Retinal pigment epithelial cell (primary cell): ENCODE measurements around the gene SH3RF3.

ENCODE experiments used
- DNase-seq: peaks from one replicate; pipeline ENCODE4 v3.0.0-alpha.2; 2010; ENCODE audit warnings: low read depth
- H3K4me3 ChIP-seq: 2 replicates; pipeline ENCODE4 v1.5.1; 2011; ENCODE audit warnings: mild to moderate bottlenecking, low read length, control low read depth, moderate library complexity
- TF ChIP-seq, protein P1 (sequence below): conservative IDR thresholded peaks from 2 replicates; pipeline ENCODE4 v1.5.1; 2011; ENCODE audit warnings: low read depth, low read length, control low read depth, inconsistent platforms

Gene SH3RF3

DNA sequence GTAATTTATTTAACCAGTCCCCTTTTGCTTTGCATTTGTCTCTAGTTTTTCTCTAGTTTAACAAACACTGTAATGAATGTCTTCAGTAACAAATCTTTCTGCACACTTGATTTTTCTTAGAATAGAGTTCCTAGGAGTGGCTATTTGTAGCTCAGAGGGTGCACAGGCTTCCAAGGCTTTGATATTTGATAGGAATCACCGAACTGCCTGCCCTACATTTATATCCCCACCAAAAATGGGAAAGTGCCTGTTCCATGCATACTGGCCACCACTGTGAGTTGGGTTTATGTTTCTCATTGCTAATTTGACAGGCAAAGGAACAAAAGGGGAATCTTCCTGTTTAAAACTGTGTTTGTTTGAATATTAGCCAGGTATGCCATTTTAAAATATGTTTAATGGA lies 238.7 kb downstream of the SH3RF3 start:
- TF ChIP-seq, protein P1, sequence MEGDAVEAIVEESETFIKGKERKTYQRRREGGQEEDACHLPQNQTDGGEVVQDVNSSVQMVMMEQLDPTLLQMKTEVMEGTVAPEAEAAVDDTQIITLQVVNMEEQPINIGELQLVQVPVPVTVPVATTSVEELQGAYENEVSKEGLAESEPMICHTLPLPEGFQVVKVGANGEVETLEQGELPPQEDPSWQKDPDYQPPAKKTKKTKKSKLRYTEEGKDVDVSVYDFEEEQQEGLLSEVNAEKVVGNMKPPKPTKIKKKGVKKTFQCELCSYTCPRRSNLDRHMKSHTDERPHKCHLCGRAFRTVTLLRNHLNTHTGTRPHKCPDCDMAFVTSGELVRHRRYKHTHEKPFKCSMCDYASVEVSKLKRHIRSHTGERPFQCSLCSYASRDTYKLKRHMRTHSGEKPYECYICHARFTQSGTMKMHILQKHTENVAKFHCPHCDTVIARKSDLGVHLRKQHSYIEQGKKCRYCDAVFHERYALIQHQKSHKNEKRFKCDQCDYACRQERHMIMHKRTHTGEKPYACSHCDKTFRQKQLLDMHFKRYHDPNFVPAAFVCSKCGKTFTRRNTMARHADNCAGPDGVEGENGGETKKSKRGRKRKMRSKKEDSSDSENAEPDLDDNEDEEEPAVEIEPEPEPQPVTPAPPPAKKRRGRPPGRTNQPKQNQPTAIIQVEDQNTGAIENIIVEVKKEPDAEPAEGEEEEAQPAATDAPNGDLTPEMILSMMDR: no peak
- no peak overlapping the region for H3K4me3 ChIP-seq
- no peak for DNase-seq

DNA sequence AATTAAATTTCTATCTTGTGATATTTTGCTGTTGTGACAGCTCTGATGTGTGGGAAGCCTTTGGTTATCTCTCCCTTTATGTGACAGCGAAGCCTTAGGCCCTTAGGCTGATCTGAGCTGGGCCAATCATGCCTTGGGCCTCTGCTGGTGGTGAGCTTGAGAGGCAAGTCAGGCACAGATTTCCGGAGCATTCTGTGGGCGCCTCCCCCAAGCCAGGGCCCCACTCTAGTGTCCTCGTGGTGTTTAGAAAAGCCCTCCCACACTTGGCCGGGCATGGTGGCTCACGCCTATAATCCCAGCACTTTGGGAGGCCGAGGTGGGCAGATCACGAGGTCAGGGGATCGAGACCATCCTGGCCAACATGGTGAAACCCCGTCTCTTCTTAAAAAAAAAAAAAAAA lies 239.8 kb downstream of the SH3RF3 start:
- DNase-seq: no peak
- no peak overlapping the region for H3K4me3 ChIP-seq

DNA sequence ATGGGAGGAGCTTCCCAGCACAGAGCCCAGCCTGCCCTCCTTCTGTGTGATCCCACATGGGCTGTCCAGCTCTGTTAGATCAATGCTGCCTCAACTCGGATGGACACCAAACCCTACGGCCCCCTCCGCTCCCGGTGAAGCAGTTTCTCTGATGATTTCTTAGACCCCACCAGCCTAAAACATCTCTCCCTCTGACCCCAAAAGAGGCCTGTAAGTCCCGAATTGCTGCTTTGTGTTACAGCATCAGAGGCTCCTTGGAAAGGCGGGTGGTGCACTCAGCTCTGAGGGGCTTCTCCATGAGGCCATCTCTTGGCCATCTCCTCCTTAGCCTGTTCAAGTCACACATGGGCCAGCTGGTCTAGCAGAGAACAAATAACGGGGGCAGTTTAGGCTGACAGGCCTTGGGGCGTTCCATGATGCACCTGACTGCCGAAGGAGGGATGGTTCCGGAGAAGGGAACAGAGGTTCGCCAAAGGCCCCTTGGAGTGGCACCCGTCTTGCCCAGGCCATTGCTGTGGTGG lies 240.7 kb downstream of the SH3RF3 start:
- H3K4me3 ChIP-seq: no peak overlapping the region
- no peak for DNase-seq
- TF ChIP-seq, protein P1: no peak

More for the DNA sequence above, 239.8 kb downstream of the SH3RF3 start:
- TF ChIP-seq, protein P1: no peak

DNA sequence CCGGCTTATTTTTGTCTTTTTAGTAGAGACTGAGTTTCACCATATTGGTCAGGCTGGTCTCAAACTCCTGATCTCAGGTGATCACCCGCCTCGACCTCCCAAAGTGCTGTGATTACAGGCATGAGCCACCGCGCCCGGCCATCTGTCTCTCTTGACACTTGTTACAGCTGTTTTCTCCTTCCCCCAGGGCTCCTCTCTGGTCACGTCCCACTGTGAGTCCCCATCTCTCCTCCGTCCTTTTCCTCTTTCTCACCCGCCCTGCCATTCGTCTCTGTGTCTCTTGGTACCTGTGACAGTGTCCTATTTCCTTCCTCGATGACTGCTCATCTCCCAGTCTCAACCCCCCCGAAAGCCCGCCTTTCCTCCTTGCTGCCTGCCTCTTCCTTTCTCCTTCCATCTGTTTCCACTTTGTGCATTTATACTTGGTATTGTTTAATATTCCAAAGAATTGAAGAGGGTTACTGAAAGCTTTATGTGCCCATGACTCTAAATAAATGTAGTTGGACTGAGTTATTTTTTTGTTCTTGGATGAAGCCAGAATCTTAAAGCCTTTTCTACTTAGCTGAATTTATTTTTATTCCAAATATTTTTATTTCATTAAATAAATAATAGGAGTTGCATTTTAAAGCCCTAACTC lies 241.5 kb downstream of the SH3RF3 start:
- no peak overlapping the region for H3K4me3 ChIP-seq
- TF ChIP-seq, protein P1: no peak
- no peak for DNase-seq

DNA sequence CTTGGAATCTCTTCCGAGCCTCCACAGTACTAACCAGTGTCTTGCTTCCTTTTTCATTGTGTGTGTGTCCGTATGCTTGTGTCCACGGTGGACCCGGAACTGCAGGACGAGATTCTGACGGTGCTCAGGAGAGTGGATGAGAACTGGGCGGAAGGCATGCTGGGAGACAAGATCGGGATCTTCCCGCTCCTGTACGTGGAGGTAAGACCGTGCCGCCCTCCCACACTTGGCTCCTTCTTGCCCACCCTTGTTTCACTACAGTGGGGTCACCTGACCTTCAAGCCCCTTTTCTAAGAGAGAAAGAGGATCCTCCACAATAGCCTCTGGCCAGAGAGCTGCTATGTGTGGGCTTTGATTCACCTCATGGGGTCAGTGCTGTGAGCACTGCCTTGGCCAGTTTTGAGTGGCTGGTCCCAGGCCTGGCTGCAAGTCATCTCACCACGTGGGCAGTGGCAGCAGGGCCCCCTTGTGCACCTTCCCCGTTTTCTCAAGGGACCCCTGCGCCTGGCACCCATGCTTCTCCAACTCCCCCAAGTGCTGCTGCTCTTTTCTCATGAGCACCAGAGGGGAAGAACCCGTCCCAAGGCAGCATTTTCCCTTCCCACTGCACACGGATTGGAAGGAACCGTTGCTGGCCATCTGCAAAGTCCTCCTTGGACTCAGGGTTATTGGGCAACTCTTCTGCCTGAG lies 242.6 kb downstream of the SH3RF3 start:
- no peak overlapping the region for H3K4me3 ChIP-seq
- TF ChIP-seq, protein P1: no peak
- no peak for DNase-seq

DNA sequence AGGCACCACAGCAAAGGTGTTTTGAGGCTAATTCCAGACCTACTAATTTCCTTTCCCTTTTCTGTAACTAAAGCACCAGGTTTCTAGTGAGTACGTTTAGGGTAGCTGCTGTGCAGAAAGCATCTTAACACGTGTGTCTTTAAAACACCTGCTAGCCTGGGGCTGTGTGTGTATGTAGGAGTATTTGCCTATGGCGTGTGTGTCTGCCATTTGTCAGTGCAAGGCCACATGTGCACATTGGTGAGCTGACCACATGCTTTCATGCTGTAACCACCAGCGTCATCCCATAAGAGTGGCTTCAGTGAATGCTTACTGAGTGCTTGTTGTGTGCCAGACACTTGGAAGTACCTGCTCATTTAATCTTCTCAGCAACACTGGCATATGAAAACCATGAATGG lies 243.2 kb downstream of the SH3RF3 start:
- TF ChIP-seq, protein P1: no peak
- no peak for DNase-seq
- H3K4me3 ChIP-seq: no peak overlapping the region

DNA sequence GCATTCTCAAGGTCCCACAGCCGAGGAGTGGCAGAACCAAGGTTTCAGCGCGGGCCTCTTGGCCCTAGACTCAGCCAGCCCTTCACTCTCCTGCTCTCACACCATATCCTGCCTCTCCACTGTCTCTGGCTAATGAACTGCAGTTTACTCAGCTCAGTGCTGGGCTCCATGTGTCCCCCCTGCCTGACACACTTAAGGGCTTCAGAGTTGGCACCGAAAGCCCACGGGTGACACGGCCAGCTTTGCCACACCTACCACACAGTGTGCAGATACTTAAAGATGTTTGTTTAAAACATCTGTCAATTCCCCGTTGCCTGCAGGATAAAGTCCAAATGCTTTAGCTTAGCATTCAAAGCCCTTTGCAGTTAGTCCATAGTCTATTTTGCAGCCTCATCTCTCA lies 243.6 kb downstream of the SH3RF3 start:
- DNase-seq: no peak
- TF ChIP-seq, protein P1: no peak

More for the DNA sequence above, 243.6 kb downstream of the SH3RF3 start:
- no peak overlapping the region for H3K4me3 ChIP-seq
